Ishikawa (cell line): ENCODE measurements around the gene SLC26A2.

Experiments
- EGR1 ChIP-seq: IDR thresholded peaks from 2 replicates; pipeline ENCODE4 v1.6.1; 2012
- EP300 ChIP-seq: IDR thresholded peaks from 2 replicates; pipeline ENCODE4 v1.6.1; 2012; ENCODE audit warnings: borderline replicate concordance
- FOXM1 ChIP-seq: IDR thresholded peaks from 2 replicates; pipeline ENCODE4 v1.6.1; 2012; ENCODE audit warnings: low read depth, borderline replicate concordance
- NFIC ChIP-seq: IDR thresholded peaks from 2 replicates; pipeline ENCODE4 v1.6.1; 2012
- RAD21 ChIP-seq: IDR thresholded peaks from 2 replicates; pipeline ENCODE4 v1.6.1; 2012; ENCODE audit warnings: low read depth
- TCF12 ChIP-seq: IDR thresholded peaks from 2 replicates; pipeline ENCODE4 v1.6.1; 2012; ENCODE audit warnings: low read depth
- YY1 ChIP-seq: IDR thresholded peaks from 2 replicates; pipeline ENCODE4 v1.6.1; 2012; ENCODE audit warnings: low read depth
- TF ChIP-seq, protein P1 (sequence below): IDR thresholded peaks from 2 replicates; pipeline ENCODE4 v1.6.1; 2012; ENCODE audit warnings: low read depth, mild to moderate bottlenecking
- TF ChIP-seq, protein P2 (sequence below): IDR thresholded peaks from 2 replicates; pipeline ENCODE4 v1.6.1; 2012
- TF ChIP-seq, protein P3 (sequence below): IDR thresholded peaks from 2 replicates; pipeline ENCODE4 v1.6.1; 2012

DNA sequence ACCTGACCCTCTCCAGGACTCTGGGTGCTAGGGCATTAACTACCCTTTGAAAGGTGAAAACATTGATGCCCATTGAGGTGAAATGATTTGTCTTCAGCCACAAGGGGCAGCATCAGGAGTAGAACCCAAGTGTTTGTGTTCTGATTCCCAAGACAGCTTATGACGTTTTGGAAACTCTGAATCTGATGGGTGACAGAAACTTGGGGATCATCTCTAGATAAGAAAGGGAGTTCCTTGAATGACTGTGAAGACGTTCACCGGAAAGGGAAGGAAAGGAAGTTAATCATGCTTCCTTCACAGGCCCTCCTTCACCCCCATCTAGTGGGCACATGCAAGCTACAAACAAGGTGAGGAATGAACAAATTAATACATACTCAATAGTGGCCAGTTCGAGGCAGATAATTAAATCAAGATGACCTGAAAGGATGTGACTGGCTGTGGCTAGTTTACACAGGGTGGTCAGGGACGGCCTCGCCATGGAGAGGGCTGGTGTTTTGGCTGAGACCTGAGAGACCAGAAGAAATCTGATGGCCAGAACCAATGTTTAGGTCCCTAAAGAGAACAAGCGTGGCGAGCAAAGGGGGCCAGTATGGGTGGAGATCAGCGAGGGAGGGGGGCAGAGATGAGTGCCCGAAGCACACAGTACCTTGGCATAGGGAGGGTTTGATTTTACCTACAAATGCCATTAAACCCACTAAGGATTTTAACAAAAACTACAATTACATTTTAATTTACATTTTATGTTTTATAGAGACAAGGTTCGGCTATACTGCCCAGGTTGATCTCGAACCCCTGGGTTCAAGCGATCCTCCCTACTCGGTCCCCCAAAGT, 937 bp upstream of the SLC26A2 start:
- TF ChIP-seq RAD21 (peak; percentile 29; the same call in 1 of the 2 replicates), NFIC (no peak), EGR1 (no peak), TCF12 (no peak), YY1 (no peak), EP300 (no peak), FOXM1 (no peak)
- TF ChIP-seq, protein P1, sequence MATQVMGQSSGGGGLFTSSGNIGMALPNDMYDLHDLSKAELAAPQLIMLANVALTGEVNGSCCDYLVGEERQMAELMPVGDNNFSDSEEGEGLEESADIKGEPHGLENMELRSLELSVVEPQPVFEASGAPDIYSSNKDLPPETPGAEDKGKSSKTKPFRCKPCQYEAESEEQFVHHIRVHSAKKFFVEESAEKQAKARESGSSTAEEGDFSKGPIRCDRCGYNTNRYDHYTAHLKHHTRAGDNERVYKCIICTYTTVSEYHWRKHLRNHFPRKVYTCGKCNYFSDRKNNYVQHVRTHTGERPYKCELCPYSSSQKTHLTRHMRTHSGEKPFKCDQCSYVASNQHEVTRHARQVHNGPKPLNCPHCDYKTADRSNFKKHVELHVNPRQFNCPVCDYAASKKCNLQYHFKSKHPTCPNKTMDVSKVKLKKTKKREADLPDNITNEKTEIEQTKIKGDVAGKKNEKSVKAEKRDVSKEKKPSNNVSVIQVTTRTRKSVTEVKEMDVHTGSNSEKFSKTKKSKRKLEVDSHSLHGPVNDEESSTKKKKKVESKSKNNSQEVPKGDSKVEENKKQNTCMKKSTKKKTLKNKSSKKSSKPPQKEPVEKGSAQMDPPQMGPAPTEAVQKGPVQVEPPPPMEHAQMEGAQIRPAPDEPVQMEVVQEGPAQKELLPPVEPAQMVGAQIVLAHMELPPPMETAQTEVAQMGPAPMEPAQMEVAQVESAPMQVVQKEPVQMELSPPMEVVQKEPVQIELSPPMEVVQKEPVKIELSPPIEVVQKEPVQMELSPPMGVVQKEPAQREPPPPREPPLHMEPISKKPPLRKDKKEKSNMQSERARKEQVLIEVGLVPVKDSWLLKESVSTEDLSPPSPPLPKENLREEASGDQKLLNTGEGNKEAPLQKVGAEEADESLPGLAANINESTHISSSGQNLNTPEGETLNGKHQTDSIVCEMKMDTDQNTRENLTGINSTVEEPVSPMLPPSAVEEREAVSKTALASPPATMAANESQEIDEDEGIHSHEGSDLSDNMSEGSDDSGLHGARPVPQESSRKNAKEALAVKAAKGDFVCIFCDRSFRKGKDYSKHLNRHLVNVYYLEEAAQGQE: no peak
- TF ChIP-seq, protein P2, sequence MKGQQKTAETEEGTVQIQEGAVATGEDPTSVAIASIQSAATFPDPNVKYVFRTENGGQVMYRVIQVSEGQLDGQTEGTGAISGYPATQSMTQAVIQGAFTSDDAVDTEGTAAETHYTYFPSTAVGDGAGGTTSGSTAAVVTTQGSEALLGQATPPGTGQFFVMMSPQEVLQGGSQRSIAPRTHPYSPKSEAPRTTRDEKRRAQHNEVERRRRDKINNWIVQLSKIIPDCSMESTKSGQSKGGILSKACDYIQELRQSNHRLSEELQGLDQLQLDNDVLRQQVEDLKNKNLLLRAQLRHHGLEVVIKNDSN: no peak
- TF ChIP-seq, protein P3, sequence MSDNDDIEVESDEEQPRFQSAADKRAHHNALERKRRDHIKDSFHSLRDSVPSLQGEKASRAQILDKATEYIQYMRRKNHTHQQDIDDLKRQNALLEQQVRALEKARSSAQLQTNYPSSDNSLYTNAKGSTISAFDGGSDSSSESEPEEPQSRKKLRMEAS: no peak
